ENCODE measurements around the gene CACNA1S.

The CACNA1S gene

DNA sequence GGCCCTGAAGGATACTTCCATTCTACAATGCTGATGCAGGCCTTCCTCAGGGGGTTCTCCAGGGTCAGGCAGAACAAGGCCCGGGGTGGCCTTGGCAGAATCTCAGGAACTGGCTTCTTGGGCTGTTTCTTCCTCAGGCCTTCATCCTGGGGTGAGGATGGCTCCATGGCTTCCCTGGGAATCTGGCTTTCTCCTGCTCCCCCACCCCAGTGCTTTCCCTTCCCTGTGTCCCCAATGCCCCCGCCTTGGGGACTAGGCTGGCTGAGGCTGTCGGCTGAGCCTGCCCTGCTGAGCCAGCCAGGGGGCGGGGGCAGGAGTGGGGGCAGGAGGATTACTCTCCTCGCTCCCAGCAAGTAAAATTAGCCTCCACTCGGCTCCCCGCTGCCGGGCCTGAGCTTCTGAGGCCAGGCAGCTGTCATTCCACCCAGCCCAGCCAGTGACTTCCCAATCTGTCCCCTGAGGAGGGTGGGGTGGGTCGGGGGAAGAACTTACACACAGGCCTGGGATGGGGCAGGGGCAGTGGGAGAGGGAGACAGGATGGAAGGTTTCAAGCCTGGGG, at the start of gene CACNA1S:
CACNA1S (minus strand) TSS at position 254 of the 559 bp plus-strand sequence; CDS start at position 167, 87 bp downstream.
- no peak for DNase-seq

DNA sequence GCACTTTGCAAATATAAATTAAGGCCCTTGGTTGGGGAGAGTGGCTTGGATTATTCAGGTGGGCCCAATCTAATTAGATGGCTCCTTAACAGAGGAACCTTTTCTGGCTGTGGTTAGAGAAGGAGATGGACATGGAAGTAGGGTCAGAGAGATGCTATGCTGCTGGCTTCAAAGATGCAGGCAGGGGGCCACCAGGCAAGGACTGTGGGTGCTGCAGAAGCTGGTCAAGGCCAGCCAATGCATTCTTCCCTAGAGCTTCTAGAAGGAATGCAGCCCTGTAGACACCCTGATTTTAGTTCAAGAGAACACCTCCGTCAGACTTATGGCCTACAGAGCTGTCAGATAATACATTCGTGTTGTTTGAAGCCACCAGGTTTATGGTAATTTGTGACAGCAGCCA, 45.7 kb upstream of the CACNA1S start:
- DNase-seq, result no peak

DNA sequence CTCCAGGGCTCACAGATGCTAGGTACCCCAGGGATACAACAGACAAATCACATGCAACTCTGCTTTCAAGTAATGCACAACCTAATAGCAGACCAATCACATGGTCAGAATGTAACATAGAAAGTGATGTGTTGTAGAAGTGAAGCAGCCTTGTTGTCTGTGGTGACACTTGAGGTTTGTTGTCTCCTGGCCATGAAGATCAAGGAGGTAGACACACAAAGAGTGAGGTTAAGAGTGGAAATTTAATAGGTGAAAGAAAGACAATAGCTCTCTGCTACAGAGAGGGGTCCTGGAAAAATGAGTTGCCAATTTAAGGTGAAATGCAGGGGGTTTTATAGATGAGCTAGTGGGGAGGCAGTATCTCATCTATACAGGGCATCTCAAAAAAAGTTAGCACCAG, 44.6 kb upstream of the CACNA1S start:
- no peak for DNase-seq

DNA sequence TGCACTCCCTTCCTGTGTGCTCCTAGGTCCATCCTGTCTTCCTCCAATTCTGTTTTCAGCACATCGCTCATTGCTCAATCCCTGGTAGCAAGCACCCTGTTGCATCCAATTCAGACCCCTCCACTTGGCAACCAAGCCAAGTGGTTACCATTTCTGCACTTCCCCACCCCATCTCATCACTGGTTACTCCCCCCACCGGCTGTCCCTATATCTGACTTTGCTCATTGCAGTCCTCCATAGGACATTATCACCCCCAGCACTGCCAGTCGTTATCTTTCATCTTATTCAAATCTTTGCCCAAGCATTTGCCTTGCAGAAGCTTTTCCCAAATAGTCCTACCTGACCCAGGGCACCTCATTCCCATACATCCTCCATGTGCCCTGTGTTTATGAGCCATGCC, 44.1 kb upstream of the CACNA1S start:
- no peak for DNase-seq

DNA sequence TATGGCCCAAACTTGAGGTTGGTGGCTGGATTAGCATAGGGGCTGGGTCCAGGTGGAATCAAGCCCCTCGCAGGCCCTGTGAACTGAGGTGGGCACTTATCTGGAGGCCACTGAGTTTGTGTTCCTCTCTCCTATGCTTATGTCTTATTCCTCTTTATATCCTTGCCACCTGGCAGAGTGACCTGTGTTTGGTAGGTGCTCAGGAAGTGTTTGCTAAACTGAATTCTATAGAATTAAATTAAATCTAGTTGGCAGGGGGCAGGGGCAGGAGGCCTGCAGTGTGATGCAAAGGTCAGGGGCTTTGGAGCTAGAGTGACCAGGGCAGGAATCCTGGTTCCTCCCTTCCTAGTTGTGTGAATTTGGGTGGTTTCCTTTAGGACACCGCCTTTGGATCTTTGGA, 43.1 kb upstream of the CACNA1S start:
- DNase-seq, result no peak

DNA sequence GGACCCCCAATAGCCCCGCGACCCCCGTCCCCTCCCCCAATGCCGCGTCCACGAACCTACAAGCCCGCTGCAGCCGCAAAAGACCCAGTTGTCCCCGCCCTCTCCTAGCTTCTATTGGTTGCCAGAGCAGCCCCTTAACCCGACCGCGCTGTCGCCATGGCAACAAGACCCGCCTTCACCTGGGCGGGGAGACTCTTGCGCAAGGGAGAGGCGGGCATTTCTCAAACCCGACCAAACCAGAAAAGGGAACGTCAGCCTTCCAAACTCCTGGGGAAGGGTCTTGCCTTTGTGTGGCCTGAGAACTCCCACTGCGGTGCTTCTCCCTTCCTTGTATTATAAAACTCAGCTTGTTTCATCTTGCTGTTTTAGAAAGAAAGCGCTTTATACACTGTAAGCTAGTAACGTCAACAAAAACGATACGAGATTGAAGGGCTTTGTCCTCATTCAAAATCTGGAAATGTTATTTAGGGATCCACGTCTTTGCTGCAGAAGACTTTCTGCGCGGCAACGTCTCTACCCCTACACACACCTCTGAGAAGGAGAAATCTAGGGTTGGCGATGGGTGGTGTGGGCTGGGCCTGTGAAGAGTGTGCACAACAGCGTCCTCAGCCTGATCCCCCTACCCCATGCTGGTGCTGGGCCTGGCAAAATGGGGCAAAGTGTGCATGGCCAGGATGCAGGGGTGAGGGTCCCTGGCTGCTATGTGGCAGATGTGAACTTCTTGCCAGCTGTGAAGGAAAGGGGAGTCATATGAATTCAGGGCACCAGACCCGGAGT, 42.4 kb upstream of the CACNA1S start, which contains the start of gene TMEM9:
TMEM9 (minus strand) TSS at position 86 of the 777 bp plus-strand sequence. CDS start 551 bp downstream, outside the sequence.
- DNase-seq, result peak; percentile 99

DNA sequence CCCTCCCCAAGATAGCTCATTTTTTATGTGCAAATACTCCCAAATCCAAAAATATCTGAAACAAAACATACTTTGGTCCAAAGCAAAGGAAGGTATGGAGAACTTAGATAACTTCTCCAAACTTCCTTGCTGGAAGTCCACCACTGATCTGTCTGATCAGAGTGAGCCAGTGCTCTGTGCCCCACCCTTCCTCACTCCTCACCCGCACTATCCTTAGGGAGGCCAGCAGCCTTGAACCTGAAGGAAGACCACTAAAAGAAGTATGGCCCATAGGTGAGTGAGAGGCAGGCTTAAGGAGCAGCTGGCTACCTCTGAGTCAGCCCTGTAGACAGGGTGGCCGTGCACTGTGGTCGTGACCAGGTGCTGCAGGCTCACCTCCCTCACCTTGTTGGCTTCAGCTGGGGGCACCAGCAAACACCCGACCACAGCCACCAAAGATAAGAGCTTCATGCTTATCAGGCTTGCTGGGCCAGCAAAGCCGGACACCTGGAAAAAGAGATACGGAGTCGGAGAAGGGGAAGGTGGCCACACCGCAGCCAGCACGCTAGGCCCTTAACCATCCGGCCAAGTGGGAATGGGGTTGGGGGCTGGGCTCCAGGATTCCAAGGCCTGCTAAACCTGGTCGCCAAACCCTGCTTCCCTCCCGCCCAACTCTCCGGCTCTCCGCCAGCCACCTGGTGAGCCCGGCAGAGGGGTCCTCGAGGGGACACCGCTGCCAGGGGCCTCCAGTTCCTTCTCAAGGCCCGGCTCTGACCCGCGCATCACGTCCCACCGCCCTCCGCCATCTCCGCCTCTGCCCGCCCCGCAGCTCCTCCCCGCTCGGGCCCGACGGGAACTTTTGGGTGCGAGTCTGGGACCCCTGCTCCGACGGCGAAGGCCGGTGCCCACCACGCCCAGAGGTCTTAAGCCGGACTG, 41.5 kb upstream of the CACNA1S start:
- DNase-seq, result peak; percentile 5 to 7

DNA sequence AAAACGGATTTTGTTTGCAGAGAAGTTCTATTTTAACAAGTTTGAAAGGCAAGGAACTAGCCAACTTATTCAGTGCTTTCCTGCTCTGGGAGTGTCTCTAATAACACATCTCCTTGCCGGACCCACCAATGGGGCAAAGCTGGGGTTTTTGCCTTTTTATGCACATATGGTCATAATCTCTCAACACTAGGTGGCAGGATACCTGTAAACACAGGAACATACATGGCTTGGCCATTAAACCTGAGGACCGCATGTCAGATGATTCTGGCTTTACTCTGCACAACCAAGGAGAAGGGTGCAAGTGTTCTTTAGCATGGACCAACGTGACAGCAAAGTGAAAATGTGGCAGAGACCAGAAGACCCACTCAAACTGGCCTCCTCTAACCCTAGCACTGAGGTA, 37.2 kb upstream of the CACNA1S start:
- DNase-seq, result peak in 1 of 2 experiments; percentile 12

DNA sequence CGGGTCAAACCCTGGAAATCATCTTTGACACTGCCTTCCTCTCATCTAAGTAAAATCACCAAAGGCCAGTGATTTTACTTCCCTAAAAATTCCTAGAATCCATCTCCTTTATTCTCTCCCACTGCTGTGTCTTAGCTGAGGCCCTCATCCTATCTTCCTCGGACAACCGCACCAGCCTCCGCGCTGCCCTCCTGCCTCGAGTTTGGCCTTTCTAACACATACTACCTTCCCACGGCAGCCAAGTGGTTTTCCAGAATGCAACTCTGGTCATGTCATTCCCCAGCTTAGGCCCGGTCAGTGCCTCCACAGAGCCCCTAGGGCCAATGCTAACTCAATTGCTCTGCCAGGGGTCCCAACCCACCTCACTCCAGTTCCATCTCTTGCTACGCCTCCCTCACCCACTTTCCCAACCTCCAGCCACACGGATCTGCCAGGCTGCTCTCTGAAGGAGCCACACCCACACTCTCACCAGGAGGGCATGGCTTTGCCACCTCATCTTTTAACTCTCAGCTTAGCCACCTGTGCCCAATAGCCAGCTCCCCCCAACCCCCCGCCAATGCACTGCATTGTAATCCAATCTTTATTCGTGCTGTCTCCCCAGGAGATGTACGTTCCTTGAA, 35.3 kb upstream of the CACNA1S start:
- DNase-seq, result no peak

DNA sequence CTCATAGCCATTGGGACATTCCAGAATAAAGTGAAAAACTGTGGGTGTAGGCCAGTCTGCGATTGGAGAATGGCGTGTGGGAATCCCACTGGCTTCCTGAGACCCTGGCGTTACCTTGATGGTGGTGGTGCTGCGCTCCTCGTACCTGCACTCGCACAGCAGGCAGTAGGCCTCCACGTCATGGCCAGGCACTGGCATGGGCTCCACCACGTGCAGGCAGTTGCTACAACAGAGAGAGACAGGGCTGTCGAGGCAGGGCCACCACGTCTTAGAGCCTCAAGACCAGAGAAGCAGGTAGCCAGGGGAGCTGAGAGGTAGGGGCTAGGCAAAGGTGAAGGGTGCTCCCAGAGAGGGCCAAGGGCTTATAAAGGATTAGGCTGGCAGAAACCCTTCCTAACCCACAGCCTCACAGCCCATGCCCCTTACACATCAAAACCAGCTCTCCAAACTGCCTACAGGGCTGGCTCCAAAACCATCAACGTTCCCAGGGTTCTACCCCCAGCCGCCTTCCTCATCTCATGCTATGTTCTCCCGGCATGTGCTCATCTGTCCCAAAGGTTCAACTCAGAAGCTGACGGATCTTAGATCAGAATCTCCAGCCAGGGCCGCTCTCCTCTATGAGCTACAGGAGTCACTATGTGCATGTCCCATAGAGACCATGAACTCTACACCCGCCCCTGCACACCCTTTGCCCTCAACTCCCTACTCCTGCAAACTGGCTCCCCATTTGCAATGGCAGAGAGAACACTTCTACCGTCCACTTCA, 34.6 kb upstream of the CACNA1S start:
- no peak for DNase-seq

DNA sequence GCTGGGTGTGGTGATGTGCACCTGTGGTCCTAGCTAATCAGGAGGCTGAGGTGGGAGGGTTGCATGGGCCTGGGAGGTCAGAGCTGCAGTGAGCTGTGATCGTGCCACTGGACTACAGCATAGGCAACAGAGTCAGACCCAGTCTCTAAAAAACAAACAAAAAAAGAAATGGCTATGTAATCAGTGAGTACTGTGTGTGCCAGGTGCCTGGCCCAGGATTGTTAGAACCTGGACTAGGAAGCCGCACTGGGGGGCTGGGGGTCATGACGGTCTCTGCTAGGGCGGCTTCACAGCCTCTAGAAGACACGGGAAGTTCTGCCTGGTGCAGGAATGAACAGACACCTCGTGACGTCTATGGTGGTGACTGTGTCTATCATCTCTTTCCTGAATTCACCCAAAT, 33.6 kb upstream of the CACNA1S start:
- DNase-seq, result no peak

DNA sequence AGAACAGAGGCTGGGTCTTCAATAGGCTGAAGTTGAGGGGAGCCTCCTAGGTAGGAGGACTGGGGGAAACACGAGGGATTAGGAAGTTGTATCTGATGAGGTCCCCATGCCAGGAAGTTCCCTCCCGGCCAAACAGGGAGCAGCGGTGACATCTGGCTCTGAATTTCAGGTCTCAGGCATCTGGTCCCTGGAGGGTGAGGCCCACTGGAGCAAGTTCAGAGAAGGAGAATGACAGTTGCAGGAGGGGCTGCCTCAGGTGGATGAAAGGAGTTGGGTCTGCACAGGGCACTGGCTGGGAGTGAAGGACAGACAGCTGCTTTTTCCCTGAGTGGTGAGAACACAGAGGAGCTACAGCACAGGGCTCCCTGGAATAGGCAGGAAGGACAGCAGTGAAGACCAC, 32.9 kb upstream of the CACNA1S start:
- no peak for DNase-seq

DNA sequence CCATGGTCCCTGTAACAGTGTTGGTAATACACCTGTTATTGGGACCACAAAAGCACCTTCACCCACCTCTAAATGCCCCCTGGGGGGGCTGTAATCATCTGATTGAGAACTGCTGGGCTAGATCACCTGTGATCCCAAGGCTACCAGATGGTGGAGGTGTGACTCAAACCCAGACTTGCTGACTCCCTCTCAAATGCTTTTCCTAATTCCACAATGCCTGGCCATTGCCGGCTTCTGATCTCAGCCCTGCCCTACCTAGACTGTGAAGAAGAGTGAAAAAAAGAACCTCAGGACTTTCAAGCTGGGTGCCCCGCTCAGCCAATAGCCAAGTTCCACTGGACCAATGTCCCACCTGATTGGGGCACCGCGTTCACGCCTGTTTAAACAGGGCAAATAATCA, 32.5 kb upstream of the CACNA1S start:
- no peak for DNase-seq

DNA sequence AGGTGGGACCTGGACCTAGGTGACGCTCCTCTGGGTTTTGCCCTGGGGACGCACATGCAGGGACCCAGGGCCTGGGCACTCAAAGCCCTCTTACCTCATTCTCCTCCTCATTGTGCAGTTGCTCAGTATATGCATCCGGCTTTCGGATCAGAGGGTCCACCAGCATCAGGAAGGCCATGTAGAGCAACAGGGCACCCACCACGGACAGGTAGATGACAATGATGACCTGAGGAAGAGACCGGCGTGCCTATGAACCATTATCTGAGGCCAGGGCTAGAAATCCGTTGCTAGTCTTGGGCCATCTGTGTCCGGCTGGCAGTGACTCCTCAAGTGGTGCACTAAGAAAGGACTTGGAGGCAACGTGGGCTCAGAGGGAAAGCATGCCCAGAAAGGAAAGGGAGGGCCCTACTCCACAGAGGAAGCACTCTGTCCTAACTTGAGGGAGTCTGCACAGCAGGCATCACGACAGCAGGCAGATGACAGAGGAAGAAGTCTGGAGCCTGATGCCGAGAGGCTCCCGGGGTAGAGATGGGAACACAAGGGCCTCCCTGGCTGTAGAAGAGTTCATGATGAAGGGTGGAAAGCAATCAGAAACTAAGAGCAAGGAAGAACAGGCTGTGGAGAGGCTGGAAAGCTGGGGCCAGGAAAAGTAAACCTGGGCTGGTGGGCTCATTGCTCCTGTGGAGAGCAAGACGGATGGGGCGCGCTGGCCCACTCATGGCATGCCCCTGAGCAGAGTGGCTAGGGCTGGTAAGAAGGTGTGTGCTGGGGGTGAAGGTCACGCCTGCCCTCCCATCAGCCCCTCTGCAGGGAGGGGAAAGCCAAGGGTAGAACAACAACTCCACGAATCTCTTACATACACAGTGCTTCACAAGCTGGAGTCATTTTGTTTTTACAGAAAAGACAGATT, 31.8 kb upstream of the CACNA1S start:
- DNase-seq, result no peak

DNA sequence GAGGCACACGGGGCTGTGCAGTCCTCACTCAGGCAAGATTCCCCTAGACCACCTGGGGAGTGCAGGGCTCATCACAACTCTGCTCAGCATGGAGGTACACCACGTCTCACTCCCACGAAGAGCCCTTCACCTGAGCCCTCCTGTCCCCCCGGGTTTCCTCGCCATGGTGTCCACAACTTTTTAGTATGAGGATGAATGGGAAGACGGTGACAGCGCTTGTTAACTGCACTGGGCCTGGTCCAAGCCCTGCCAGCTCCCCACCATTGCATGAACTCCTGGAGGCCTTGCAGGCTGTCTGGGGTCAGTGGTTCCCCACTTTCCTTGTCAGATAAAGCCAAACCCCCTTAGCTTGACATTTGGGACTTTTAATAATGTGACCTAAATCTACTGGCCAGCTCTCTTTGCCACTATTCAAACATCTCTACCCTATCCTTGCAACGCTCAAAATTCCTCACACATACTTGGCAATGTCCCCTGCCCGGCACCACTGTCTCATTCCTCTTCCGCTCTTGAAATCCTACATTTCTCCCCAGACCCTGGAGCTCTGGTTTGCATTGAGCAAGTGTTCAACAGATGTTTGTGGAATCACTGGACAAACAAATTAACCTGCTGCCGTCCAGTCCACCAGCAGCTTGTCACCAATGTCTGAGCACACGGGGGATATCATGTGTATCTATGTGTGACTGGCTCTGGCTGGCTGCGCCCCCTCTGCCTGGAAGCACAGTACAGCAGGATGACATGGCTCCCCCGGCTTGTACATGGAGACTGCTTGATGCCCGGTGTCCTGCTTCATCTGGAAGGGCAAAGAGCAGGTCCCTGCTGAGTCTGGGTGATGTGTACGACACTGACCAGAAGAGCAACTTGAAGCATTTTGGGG, 30.9 kb upstream of the CACNA1S start:
- DNase-seq, result no peak

DNA sequence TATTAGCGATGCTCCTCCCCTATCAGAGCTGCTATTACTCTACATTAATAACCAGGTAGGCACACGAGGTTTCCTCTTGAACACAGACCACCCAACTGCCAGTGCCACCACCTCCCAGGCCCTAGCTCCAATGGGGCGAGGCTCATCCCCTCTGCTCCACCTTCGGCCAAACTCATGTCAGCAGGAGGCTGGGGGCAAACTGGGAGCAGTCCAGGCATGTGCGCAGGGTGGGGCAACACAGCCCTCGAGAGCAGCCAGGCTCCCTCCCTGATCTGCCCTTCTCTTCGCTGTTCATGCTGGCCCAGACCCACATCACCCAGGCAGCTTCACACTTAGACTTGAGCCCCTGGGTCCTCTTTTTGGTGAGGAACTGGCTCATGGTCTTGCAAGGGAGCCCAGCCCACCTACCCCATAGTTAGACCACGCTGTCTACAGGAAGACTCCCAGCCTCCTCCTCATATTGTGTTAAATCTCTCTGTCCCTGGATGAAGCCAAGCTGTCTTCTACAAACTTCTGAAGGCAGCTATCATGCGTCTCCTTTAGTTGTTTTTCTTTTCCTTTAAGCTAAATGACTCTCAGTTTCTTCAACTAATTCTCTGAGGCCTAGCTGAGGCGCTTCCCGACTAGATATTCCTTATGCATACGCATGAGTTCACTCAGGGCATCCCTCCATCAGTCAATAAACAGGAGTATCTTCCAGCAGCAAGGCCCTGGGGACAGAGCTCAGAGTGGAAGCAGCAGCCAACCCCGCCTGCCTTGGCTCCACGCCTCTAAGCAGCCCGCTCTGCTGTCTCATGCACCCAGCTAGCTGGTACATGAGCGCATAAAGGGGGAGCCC, 30.0 kb upstream of the CACNA1S start:
- no peak for DNase-seq

DNA sequence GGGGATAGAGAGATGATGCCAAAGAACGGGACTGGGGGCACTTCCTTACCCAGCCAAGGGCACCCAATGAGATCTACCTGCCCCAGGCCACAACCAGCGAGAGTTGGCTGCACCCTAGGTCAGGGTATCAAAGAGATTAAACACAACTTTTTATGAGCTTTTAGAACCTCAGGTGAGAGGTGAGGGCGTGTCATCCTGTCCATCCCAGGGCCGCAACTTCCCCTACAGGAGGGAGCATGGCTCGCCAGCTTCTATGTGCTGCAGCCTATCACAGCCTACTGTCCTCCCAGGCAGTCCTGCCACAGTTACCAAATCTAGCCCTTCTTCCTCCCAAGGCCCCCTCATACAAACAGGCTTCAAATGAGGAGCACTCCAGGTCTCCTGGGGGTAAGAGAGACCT, 29.2 kb upstream of the CACNA1S start:
- no peak for DNase-seq

DNA sequence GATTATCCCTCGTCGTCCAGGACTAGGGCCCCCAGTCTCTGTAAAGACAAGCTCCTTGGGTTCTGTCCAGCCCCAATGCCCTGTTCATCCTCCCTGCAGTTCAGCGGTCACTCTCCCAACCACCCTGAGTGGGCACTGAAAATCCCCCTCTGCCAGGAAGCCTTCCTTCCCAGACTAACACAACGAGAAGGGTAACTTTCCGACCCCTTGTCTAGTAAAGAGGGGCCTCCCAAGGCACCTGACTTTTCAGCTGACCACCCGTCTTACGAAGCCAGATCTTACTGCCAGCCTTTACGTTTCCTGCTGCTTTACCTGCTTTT, 28.7 kb upstream of the CACNA1S start:
- DNase-seq, result no peak

DNA sequence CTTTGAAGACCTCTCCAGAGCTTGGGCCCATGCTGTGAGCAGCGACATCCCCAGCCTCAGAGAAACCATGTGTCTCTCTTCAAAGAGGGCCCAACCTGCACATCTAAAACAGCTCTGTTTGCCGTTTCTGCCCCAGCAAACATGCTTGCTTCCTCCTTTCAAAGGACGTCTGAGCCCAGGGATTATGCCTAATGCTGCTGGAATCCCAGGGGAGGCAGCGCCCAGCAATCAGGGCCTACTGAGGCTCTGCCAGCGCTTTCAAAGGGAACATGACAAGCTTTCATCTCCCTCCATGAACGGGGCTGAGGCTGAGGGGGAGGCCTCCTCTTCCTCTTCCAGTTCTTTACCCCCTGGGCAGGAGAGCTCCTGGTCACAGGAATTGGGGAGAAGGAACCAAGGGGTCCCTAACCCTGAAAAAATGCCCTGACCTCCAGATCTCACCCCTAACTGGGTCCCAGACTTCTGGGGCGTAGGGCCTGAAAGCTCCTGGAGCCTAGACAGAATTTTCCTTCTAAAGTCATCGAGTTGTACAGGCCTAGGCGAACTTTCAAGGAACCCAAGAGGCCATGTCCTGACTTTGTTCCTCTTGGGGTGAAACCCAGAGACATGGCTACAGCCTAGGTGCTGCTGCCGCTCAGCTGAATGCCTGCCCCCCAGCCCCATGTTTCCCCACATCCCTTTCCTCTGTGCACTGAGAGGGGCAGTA, 28.2 kb upstream of the CACNA1S start:
- DNase-seq, result no peak
